ENCODE data around the gene SCNN1A.

Gene SCNN1A

GRCh38 chr12:6334359-6334758 lies 41.0 kb downstream of the SCNN1A start:
- no peak for DNase-seq (ENCODE audit: low spot score)

DNA sequence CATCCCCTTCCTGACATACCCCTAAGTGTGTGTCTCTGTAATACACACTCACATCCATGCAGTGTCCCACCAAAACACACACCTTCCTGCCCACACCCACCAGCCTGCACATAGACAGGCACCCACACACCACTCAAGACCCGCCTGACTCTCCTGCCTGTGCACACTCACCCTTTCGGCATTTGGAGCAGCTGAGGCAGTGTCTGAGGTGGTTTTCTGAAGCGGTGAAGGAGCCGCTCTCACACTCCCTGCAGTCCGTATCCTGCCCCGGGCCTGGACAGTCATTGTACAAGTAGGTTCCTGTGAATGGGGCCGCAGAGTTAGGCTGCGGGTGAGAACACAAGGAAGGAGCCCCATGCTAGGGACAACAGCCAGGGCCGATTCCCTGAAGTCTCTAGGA lies 41.8 kb downstream of the SCNN1A start:
- DNase-seq (ENCODE audit: low spot score), result no peak

- no peak for DNase-seq (ENCODE audit: low spot score)
Observed at GRCh38 chr12:6333029-6333428, 42.3 kb downstream of the SCNN1A start.

GRCh38 chr12:6332459-6332858 lies 42.9 kb downstream of the SCNN1A start:
- no peak for DNase-seq (ENCODE audit: low spot score)

GRCh38 chr12:6330999-6331714 lies 44.2 kb downstream of the SCNN1A start:
- DNase-seq (ENCODE audit: low spot score), result no peak

- DNase-seq (ENCODE audit: low spot score), result no peak
Observed at GRCh38 chr12:6330192-6330591, 45.2 kb downstream of the SCNN1A start.

- DNase-seq (ENCODE audit: low spot score), result no peak
Observed at GRCh38 chr12:6329703-6330064, 45.7 kb downstream of the SCNN1A start.

GRCh38 chr12:6328945-6329702 lies 46.2 kb downstream of the SCNN1A start:
- DNase-seq (ENCODE audit: low spot score), result no peak

GRCh38 chr12:6328045-6328779 lies 47.2 kb downstream of the SCNN1A start:
- no peak for DNase-seq (ENCODE audit: low spot score)

DNA sequence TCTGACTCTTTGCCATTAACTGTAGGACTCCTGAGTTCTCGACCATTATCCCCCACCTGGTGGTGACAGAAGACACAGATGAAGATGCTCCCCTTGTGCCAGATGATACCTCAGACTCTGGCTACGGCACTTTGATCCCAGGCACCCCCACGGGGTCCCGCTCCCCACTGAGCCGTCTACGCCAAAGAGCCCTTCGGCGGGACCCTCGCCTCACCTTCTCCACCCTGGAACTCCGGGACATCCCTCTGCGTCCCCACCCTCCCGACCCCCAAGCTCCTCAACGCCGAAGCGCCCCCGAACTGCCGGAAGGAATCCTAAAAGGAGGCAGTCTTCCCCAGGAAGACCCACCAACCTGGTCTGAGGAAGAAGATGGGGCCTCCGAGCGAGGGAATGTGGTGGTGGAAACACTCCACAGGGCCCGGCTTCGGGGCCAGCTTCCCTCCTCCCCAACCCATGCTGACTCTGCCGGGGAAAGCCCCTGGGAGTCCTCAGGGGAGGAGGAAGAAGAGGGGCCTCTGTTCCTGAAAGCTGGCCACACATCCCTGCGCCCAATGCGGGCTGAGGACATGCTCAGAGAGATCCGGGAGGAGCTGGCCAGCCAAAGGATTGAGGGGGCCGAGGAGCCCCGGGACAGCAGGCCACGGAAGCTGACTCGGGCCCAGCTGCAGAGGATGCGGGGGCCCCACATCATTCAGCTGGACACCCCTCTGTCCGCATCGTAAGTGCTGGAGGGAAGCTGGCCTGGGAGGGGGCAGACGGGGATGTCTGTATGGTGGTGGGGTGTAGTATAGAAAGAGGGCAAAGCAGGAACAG lies 47.9 kb downstream of the SCNN1A start:
- DNase-seq (ENCODE audit: low spot score), result no peak

DNA sequence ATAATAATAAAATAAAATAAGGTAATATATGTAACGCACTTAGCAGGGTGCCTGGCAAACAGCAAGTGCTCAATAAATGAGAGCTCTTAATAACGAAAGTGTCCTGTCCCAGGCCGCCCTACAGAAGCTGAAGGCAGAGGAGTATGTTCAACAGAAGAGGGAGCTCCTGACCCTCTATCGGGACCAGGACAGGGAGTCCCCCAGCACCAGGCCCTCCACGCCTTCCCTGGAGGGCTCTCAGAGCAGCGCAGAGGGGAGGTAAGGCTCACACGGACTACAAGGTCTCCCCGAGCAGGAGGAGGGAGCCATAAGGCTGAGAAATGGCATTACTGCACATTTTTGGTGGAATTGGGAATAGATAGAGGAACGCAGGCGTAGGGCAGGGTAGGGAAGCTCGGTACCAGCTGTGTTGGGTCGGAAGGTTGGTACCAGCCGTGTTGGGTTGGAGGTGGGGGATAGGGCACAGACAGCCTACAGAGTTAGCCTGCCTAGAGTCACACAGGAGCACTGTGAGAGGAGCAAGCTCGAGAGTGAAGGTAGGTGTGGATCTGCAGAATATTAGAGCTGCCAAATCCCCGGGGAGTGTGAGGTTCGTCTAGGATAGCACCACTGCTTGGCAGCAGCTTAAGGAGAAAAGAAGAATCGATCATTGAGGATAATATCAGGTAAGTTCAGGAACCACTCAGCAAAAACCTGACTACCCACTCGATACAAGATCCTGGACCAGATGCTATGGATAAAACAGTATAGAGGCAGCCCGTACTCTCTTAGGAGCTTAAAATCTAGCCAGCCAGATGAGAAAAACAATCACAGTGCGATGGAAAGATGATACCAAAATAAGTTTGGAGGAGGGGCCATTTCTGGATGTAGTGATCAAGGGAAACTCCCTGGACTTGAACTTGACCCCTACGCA lies 48.8 kb downstream of the SCNN1A start:
- DNase-seq (ENCODE audit: low spot score), result peak; percentile 80

DNA sequence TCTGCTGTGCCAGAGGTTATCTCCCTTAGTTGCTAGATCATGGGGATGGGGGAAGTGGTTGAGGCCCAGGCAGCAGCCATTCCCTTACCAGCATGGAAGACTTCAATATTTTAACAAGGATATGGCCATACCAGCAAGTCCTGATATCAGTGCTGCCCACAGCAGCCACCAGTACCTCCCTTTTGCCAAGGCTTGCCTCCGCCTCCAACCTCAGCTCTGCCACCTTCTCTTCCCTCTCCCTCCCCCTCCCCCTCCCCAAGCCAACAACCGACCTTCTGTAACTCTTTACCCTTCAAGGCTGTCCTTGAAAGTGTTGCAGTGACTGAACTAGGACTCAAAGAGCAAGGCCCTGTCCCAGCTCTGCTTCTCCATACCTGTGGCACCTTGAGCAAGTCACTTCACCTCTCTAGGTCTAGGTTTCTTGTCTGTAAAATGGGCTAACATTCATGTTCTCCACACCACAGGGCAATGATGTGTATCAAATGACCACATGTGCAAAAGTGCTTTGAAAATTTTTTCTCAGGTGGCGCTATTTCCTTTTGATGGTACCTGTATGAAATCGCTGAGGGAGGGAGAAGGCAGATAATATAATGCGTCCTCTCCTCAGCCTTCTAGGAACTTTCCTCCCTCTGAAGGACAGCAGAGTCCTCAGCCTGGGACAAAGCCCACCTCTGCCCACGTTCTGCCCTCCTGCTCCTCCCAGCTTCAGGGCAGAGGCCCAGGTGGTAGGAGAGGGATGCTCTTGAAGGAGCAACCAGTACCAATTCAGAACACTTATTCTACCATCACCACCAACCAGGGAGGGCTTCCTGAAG lies 50.2 kb downstream of the SCNN1A start:
- DNase-seq (ENCODE audit: low spot score), result no peak

DNA sequence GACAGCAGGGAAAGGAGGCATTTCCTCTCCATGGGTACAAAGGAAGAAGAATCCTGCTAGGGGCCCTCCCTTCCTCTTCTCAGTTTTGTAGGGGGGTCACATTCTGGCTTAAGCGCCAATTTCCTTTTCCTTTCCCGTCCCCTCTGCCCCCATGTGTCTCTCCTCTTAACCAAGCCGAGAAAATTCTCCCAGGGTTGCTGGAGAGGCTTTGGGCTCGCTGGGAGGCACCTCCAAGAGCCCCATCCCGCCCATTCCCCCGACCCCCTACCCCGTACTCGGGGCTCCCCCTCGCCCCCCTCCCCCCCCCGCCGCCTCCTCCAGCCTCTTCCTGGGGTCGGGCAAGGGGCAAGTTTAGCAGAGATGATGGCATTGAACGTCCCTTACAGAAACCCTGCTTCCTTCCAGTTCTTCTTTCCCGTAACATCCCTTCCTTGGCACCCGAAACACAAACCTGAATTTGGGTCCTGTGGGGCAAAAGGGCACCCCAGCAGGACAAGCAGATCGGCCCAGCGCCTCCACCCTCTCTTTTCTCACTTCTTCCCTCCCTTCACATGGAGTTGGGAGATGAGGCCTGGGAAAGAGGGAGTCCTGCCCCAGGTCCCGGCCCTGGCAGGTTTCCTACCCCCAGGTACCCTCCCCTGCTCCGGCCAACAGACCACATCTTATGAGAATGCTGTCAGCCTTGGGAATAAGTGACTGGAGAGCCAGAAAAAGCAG lies 51.2 kb downstream of the SCNN1A start:
- no peak for DNase-seq (ENCODE audit: low spot score)

DNA sequence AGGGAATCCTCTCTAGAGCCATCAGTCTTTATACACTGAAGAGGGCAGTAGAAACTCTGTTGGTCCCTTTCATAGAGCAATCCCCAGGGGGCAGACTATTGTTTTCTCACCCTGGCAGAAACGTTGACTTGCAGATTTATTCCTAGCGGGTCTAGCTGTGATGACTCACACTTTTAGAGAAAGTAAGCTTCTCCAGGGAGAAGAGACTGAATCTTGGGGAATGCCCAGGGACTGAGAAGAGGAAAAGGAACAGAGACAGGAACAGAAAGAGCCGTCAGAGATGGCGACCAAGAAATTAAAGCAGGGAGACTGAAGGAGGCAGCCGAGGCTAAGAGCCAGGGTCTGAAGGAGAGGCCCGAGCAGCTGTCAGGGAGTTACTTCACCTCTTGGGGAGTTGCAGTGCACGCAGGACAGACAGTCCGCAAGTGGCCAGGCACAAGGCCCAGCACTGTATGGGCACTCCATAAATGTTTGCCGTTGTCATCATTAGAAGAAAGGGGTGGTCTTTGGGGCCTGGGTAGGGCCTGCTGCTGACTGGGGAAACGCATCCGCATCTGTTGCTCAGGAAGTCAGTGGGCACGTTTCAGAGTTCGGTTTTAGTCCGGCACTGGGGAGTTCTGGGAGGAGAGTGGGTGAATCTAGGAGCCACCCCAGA lies 51.9 kb downstream of the SCNN1A start:
- peak; percentile 55 for DNase-seq (ENCODE audit: low spot score)

- no peak for DNase-seq (ENCODE audit: low spot score)
Observed at GRCh38 chr12:6322969-6323339, 52.4 kb downstream of the SCNN1A start.

DNA sequence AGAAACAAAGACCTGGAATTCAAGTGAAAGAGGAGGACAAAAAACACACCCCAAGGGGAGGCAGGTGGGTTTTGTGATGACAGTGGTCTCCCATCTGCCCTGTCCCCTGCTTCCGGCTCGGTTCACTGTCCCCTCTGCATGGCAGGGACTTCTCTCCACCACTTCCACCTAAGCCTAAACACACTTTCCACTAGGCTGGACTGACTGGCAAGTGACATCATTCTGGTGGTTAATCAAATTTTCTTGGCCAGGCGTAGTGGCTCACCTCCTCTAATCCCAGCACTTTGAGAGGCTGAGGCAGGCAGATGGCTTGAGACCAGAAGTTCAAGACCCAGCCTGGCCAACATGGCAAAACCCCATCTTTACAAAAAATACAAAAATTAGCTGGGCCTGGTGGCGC lies 53.0 kb downstream of the SCNN1A start:
- no peak for DNase-seq (ENCODE audit: low spot score)

DNA sequence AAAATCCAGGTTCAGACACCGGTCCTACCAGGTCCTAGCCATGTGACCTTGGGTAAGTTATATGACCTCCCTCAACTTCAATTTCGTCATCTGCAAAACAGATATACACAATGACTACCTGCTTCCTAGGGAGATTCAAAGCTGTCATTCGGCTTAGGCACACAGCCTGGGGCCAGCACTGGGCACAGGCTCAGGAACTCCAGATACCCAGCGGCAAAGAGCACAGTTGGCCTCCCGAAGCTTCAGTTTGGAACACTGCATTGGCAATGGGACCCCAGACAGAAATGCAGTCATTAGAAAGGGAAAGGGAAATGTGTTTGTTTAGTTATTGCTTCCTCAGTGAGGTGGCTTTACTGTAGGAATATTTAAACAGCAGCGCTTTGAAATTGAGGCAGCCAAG lies 53.5 kb downstream of the SCNN1A start:
- no peak for DNase-seq (ENCODE audit: low spot score)

DNA sequence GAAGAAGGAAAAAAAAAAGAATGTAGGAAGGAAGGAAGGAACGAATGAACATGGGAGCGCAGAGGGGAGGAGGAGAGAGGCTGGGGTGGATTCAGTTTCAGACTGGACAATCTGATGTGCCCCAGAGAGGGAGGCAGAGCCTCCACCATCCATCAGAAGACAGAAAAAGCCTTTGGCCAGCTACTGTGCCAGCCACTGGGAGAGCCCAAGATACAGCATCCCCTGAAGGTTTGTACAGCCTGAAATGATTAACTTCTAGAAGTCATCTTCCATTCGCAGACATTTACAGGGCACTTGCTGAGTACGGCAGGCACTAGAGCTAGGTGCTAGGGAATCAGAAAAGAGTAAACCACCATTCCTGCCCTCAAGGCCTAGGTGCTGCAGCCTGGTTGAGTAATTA lies 55.9 kb downstream of the SCNN1A start:
- no peak for DNase-seq (ENCODE audit: low spot score)

- no peak for DNase-seq (ENCODE audit: low spot score)
Observed at GRCh38 chr12:6318440-6318879, 56.9 kb downstream of the SCNN1A start.

Measured in cerebellar cortex (tissue), 1 donor.